ENCODE measurements around the gene ARF3.

ARF3 gene

DNA sequence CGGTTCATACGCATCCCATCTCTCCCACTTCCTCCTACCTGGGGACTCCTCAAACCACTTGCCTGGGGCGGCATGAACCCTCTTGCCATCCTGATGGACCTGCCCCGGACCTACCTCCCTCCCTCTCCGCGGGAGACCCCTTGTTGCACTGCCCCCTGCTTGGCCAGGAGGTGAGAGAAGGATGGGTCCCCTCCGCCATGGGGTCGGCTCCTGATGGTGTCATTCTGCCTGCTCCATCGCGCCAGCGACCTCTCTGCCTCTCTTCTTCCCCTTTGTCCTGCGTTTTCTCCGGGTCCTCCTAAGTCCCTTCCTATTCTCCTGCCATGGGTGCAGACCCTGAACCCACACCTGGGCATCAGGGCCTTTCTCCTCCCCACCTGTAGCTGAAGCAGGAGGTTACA lies 24.5 kb upstream of the ARF3 start:
- DNase-seq (ENCODE audit: low read depth in 2 of 2), result no peak

GRCh38 chr12:48980953-48981756 lies 23.9 kb upstream of the ARF3 start:
- DNase-seq (ENCODE audit: low read depth in 2 of 2), result no peak

GRCh38 chr12:48980389-48980952 lies 23.2 kb upstream of the ARF3 start:
- DNase-seq (ENCODE audit: low read depth in 2 of 2), result no peak

GRCh38 chr12:48979602-48980388 lies 22.5 kb upstream of the ARF3 start:
- DNase-seq (ENCODE audit: low read depth in 2 of 2), result no peak

GRCh38 chr12:48978741-48979601 lies 21.7 kb upstream of the ARF3 start:
- no peak for DNase-seq (ENCODE audit: low read depth in 2 of 2)

DNA sequence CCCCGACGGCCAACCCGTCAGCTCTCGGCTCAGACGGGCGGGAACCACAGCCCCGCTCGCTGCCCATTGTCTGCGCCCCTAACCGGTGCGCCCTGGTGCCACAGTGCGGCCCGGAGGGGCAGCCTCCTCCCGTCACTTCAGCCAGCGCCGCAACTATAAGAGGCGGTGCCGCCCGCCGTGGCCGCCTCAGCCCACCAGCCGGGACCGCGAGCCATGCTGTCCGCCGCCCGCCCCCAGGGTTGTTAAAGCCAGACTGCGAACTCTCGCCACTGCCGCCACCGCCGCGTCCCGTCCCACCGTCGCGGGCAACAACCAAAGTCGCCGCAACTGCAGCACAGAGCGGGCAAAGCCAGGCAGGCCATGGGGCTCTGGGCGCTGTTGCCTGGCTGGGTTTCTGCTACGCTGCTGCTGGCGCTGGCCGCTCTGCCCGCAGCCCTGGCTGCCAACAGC lies 21.0 kb upstream of the ARF3 start, which contains the start of gene WNT1:
WNT1 (plus strand) TSS at position 32 of the 450 bp plus-strand sequence; CDS start at position 361, 329 bp downstream.
- DNase-seq (ENCODE audit: low read depth in 2 of 2), result no peak

- DNase-seq (ENCODE audit: low read depth in 2 of 2), result peak; percentile 76 to 86
These were observed 20.3 kb upstream of the ARF3 start for GRCh38 chr12:48977290-48978281.

- no peak for DNase-seq (ENCODE audit: low read depth in 2 of 2)
These were observed 16.8 kb upstream of the ARF3 start for GRCh38 chr12:48973941-48974673.

GRCh38 chr12:48973531-48973930 lies 16.2 kb upstream of the ARF3 start:
- DNase-seq (ENCODE audit: low read depth in 2 of 2), result no peak

DNA sequence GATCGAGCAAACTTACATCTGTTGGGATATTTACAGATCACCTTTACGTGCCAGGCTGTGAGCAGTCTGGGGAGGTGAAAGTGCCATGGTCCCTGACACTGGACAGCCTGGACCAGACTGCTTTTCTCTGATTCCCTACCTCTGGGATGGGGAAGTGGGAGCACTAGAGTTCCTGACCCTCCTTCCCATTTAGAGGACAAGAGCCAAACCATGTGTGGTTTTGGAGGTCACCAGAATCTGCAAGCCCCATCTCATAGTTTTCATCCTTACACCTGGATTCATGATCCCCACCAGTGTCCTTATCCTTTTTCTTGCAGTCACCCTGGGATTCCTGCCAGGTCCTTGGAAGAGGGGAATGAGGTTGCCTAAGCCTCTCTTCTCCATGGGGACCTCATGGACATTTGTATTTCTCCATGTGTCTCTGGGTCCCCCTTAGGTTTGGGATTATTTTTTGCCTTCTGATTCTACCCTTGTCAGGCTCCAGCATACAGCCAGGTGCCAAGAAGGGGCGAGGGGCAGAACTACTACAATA lies 15.7 kb upstream of the ARF3 start:
- no peak for DNase-seq (ENCODE audit: low read depth in 2 of 2)

- peak; percentile 68 to 76 for DNase-seq (ENCODE audit: low read depth in 2 of 2)
These were observed 15.1 kb upstream of the ARF3 start for GRCh38 chr12:48972213-48972951.

DNA sequence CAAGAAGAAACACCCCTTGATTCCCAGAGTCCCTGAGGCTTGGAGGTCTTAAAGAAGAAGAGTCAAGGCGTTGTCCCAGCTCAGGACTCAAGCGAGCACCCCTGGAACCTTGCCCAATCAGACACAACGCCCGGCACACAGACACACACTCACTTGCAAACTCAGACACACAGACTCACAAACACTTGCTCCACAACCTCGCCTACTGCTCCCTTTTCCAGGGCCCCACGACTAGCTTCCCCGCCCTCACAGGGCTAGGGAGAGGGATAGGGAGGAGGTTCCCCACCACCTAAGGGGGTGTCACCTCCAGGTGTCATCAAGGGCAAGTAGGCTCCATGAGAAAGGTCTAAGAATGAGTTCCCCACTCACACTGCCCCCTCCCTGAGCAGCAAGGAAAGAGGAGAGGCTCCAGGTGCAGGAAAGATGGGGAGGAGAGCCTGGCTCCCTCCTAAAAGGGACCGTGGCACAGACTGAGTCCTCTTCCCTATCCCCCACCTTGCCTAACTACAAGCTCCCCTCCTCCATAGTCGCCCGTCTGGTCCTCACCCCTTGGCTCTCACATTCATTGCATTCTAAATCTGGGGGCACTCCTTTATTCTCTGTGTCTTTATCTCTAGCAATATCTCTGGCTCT lies 13.5 kb upstream of the ARF3 start:
- DNase-seq (ENCODE audit: low read depth in 2 of 2), result no peak

GRCh38 chr12:48969833-48970701 lies 12.8 kb upstream of the ARF3 start:
- no peak for DNase-seq (ENCODE audit: low read depth in 2 of 2)

- DNase-seq (ENCODE audit: low read depth in 2 of 2), result no peak
These were observed 12.0 kb upstream of the ARF3 start for GRCh38 chr12:48969160-48969771.

DNA sequence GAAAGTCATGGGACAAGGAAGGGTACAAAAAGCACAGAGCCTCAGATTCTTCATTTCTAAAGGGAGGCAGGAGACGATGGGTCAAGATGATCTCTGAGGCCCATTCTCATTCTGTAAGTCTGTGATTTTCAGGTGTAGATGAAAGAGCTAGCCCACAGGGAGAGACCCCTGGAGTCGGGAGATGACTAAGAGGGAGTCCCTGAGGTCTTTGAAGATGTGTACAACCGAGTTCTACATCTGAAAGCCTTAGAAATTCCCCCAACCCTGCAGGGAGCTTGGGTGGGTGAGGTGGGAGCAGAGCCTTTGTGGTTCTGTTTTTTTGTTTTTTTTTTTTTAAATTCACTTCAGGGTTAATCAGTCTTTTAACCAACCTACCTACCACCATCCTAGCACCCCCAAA lies 11.2 kb upstream of the ARF3 start:
- DNase-seq (ENCODE audit: low read depth in 2 of 2), result no peak

GRCh38 chr12:48967991-48968390 lies 10.7 kb upstream of the ARF3 start:
- DNase-seq (ENCODE audit: low read depth in 2 of 2), result no peak

Measured in stimulated activated CD8-positive, alpha-beta memory T cell treated with anti-CD3 and anti-CD28 coated beads, Interleukin-15, amount 100 ng/mL, for 48 hours (primary cell).